Omental fat pad (tissue), 4 donors: ENCODE data around the gene HSFX2. TPM values are rescaled to one million over a fixed set of nuclear protein-coding genes. Genes with fewer than 3 reads are reported as not detected.
"Not testable (repeated sequence)": the region's sequence is repeated elsewhere in the genome, so short reads cannot be mapped to it uniquely, and the experiment has no call there.

ENCODE experiments used
- ATAC-seq: fragments of 150-250 bp; one replicate; pipeline ENCODE4 v1.9.1; 2016; ENCODE audit warnings: mild to moderate bottlenecking, moderate library complexity; ENCODE audit not compliant: low FRiP score
- DNase-seq: peaks from one replicate; pipeline ENCODE4 v3.0.0-alpha.2; 2019; ENCODE audit warnings: low spot score
- CTCF ChIP-seq, 3 donors: fragments of 450-650 bp; IDR thresholded peaks; one replicate each; pipeline ENCODE4 v1.5.1; 2016 to 2017; ENCODE audit warnings: antibody characterized with exemption in 3 of 3, mild to moderate bottlenecking in 3 of 3, moderate library complexity in 2 of 3
- total RNA-seq, 4 donors: library from RNA; depleted of rRNA; stranded (reverse); fragments of >200 nt; gene quantifications; one replicate each; pipeline ENCODE4 v1.1.0, GENCODE V29; 2016

The HSFX2 gene
- under 1 TPM in 1 of 4 donors, not detected in 3; 0.63 TPM for total RNA-seq

GRCh38 chrX:149595214-149595613, at the start of gene HSFX2:
Gene HSFX2 (minus strand): TSS chrX:149595314. CDS start chrX:149594700, 614 bp downstream.
- DNase-seq, ATAC-seq: not testable (repeated sequence)

GRCh38 chrX:149643496-149643895, 48.4 kb upstream of the HSFX2 start:
- DNase-seq (no peak), ATAC-seq (no peak)
- no peak for TF ChIP-seq CTCF (IDR thresholded peaks at IDR 0.05)

GRCh38 chrX:149641835-149642234, 46.7 kb upstream of the HSFX2 start:
- no peak for ATAC-seq
- TF ChIP-seq CTCF (IDR thresholded peaks at IDR 0.05), result no peak
- no peak for DNase-seq

GRCh38 chrX:149641432-149641831, 46.3 kb upstream of the HSFX2 start:
- ATAC-seq (no peak), DNase-seq (no peak)
- TF ChIP-seq CTCF (IDR thresholded peaks at IDR 0.05), result no peak

- no peak for ATAC-seq
- TF ChIP-seq CTCF (IDR thresholded peaks at IDR 0.05), result no peak
- DNase-seq, result no peak
Observed at GRCh38 chrX:149639568-149639967, 44.5 kb upstream of the HSFX2 start.

GRCh38 chrX:149638860-149639259, 43.7 kb upstream of the HSFX2 start:
- DNase-seq (no peak), ATAC-seq (no peak)
- TF ChIP-seq CTCF (IDR thresholded peaks at IDR 0.05), result no peak

GRCh38 chrX:149633511-149633910, 38.4 kb upstream of the HSFX2 start:
- no peak for TF ChIP-seq CTCF (IDR thresholded peaks at IDR 0.05)
- ATAC-seq (no peak), DNase-seq (no peak)
